GM21825 (cell line): ENCODE data around the gene FOXG1.

Source experiments
- ATAC-seq: cut with Tn5 transposase; IDR thresholded peaks from one replicate; pipeline ENCODE4 v1.9.1; 2021; ENCODE audit warnings: mild to moderate bottlenecking, moderate library complexity; ENCODE audit not compliant: unreplicated experiment

Gene FOXG1

GRCh38 chr14:28766469-28766955, at the start of gene FOXG1:
Gene FOXG1, plus strand, starts transcription at chr14:28766787. Its CDS starts 493 bp downstream, at chr14:28767280.
- no peak for ATAC-seq

GRCh38 chr14:28719130-28719529, 47.5 kb upstream of the FOXG1 start:
- no peak for ATAC-seq

GRCh38 chr14:28731358-28731757, 35.2 kb upstream of the FOXG1 start:
- ATAC-seq = no peak

GRCh38 chr14:28742171-28742846, 24.3 kb upstream of the FOXG1 start:
- no peak for ATAC-seq

GRCh38 chr14:28744126-28744525, 22.5 kb upstream of the FOXG1 start:
- no peak for ATAC-seq

GRCh38 chr14:28745176-28745575, 21.4 kb upstream of the FOXG1 start:
- ATAC-seq = no peak

- no peak for ATAC-seq
These were observed 20.3 kb upstream of the FOXG1 start for GRCh38 chr14:28746247-28746646.

GRCh38 chr14:28751467-28752058, 15.0 kb upstream of the FOXG1 start:
- no peak for ATAC-seq

GRCh38 chr14:28754209-28754985, 12.2 kb upstream of the FOXG1 start:
- ATAC-seq = no peak

GRCh38 chr14:28755198-28755815, 11.3 kb upstream of the FOXG1 start:
- no peak for ATAC-seq

- ATAC-seq = no peak
These were observed 10.7 kb upstream of the FOXG1 start for GRCh38 chr14:28755884-28756268.

GRCh38 chr14:28756269-28756883, 10.2 kb upstream of the FOXG1 start:
- ATAC-seq = no peak

GRCh38 chr14:28756884-28757570, 9.6 kb upstream of the FOXG1 start:
- ATAC-seq = no peak

- no peak for ATAC-seq
These were observed 8.8 kb upstream of the FOXG1 start for GRCh38 chr14:28757786-28758185.

GRCh38 chr14:28758253-28758884, 8.2 kb upstream of the FOXG1 start:
- ATAC-seq = no peak

- ATAC-seq = no peak
These were observed 7.5 kb upstream of the FOXG1 start for GRCh38 chr14:28758885-28759652.

- no peak for ATAC-seq
These were observed 6.8 kb upstream of the FOXG1 start for GRCh38 chr14:28759653-28760313.

GRCh38 chr14:28760431-28760996, 6.1 kb upstream of the FOXG1 start:
- no peak for ATAC-seq
